CD4-positive, alpha-beta T cell treated with Interleukin-21 for 1 hour (primary cell): ENCODE results near the gene FIGNL2.
"Not testable (repeated sequence)": the region's sequence is repeated elsewhere in the genome, so short reads cannot be mapped to it uniquely, and the experiment has no call there.

Experiments used
- DNase-seq: peaks from one replicate; pipeline ENCODE4 v3.0.0-alpha.2; 2020

Gene FIGNL2

DNA sequence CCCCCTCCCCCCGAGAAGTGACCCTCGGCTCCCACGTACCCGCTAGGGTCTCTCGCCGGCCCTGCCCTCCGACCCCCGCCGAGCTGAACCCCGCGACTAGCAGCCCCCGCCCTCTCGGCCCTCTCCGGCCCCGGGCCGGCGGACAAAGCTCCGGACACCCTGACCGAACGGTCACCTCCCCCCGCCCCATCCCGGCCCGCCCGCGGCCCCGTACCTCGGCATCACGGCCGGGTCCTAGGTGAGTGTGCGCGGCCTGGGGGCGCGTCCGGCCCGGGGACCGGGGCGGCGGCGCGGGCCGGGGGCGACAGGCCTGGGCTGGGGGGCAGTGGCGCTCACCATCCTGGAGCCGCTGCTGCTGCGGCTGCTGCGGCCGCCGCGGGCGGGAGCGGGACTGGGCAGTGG lies at the start of gene FIGNL2:
FIGNL2 (minus strand) TSS at position 393 of the 402 bp plus-strand sequence. CDS start 26,305 bp downstream, outside the sequence.
- no peak for DNase-seq

DNA sequence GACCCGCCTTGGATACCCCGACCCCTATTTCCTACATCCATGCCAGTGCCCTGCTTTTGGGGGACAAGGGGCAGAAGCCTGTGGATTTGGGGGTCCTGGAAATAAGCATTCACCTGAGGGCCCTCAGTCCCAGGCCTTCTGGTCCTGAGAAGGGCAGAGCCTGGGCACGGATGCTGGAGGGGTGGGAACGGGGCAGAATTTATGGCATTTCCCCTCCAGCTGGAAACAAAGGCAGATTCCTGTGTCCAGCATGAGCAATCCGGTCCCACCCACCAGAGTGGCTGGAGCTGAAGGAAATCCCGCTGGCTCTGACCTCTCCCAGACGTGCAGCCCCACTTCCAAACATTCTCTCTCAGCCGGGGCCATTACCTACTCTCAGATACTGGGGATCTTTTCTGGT lies 48.7 kb upstream of the FIGNL2 start:
- no peak for DNase-seq

- DNase-seq = no peak
Measured at GRCh38 chr12:51896236-51896635, 47.7 kb upstream of the FIGNL2 start.

DNA sequence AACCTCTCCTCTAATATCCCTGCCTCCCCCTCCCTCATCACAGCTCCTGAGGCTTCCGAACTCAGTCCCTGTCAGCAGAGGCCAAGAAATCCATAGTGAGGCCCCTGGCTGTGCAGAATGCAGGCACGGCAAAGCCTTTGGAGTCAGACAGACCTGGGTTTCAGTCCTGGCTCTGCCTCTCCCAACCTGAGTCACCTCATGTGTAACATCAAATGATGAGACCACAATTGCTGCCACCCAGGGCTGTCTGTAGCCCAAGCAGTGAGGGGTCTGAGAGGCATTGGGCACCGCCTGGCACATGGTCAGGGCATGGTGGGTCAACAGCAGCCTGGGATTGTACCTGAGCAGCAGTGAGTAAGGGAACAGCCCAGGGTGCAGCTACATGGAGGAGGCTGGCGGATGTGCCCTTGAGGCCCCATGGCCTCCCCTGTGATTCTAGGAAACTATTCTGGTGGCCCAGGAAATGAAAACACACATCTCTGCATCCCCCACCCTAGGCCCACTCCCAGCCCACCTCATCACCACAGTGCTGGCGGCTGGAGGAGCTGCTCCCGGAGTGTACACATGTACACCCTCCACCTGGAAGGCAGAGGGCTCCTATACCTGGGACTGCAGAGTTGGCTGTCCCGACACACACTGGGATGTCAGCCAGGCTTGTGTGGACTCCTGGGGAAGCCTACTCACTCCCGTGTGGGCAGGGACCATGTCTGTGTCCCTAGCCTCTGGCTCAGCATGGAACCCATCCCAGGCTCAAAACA lies 47.0 kb upstream of the FIGNL2 start:
- DNase-seq = no peak

DNA sequence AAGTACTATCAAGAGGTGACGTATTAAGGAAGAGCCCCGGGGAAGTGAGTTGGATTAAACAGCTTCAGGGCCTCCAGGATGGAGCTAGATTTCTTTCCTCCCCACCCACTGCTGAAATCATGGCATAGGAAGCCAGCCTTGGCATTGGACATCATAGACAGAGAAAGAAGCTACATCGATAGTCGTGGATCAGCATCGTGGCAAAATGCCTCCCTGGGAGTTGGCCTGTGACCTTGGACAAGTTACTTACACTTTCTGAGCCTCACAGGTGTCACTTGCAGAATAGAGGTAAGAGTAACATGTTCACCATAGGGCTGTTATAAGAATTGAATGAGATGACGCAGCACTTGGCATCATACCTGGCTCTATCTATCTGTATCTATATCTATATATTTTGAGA lies 45.3 kb upstream of the FIGNL2 start:
- DNase-seq = no peak

DNA sequence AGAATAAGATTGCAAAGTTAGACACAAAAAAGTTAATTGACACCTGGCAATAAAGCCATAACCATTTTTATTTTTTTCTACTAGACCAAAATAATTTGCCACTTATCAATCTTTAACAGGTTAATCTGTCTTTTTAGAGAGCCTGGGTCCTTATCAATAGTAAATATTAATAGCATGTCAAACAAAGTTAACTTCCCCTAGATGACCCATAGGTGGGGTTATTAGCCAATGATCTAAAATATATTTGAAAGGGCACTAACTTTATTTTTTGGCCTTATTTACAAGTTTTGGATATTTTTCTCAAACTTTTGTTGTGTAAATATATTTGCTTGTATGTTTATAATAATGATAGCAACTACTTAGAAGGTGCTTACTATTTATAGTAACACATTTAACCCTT lies 43.3 kb upstream of the FIGNL2 start:
- DNase-seq = no peak

DNA sequence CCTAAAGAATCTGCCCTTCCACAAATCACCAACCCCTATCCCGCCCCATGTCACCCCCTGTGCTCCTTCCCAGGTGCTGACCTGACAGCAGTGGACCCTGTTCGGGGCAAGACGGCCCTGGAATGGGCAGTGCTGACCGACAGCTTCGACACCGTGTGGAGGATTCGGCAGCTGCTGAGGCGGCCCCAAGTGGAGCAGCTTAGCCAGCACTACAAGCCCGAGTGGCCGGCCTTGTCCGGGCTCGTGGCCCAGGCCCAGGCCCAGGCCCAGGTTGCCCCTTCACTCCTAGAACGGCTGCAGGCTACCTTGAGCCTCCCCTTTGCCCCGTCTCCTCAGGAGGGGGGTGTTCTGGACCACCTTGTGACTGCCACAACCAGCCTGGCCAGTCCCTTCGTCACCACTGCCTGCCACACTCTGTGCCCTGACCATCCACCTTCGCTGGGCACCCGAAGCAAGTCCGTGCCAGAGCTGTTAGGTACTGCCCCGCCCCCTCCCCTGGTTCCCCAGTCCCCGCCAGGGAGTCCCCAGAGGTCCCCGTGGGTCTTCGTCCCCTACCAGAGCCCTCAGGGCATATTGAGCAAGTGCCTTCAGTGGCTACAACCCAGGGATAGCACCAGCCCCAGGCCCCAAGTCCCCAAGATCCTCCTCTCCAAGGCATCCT lies 42.1 kb upstream of the FIGNL2 start:
- no peak for DNase-seq

- DNase-seq = no peak
Measured at GRCh38 chr12:51890133-51890464, 41.6 kb upstream of the FIGNL2 start.

GRCh38 chr12:51889216-51890132 lies 41.0 kb upstream of the FIGNL2 start:
- no peak for DNase-seq

GRCh38 chr12:51888316-51889215 lies 40.0 kb upstream of the FIGNL2 start:
- DNase-seq = no peak

- no peak for DNase-seq
Measured at GRCh38 chr12:51887476-51888315, 39.2 kb upstream of the FIGNL2 start, which contains the start of gene ANKRD33. Gene ANKRD33, plus strand, starts transcription at chr12:51888103. Its CDS starts 84 bp downstream, at chr12:51888187.

GRCh38 chr12:51886021-51886710 lies 37.6 kb upstream of the FIGNL2 start:
- DNase-seq = peak; percentile 54

DNA sequence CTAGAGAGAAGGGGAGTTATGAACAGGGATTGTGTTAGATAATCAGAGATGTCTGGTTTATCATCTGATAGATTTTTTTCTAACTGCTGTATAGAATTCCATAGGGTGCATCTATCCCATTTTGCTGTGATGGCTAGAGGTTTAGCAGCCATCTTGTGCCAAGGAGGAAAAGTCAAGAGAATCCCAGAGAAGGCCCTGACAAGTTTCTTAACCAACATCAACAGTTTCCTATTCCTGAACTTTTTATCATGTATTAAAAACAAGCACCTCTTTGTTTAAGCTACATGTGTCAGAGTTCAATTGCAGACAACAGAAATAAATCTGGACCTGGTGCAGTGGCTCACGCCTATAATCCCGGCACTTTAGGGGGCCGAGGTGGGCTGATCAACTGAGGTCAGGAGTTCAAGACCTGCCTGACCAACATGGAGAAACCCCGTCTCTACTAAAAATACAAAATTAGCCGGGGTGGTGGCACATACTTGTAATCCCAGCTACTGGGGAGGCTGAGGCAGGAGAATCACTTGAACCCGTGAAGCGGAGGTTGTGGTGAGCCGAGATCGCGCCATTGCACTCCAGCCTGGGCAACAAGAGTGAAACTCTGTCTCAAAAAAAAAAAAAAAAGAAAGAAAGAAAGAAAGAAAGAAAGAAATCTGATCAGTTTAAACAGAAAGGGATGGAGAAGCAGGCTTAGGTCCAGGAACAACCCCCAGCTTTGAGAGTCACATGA lies 36.9 kb upstream of the FIGNL2 start:
- not testable (repeated sequence) for DNase-seq

DNA sequence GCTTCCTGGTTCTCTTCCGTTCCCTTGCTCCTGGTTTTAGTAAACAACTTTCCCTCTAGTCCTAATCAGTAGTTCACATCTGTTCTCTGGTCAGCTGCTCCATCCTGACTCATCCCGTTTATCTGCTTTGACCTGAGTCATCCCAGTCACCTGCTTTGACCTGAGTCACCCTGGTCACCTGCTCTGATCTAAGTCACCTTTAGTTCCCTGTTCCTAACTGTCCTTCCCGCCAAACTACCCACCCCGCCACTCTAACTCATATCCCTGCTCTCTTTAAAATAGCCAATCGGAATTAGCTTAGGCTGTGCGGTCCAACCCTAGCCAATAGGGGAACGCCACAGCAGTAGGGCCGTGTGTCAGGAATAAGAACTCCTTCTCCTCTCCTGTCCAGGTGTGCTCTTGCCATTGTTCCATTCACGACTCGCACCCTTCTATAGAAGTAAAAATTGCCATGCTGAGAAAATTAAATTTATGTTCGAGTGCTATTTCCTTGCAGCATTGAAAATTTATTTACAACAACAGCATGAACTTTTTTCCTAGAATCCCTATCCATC lies 36.2 kb upstream of the FIGNL2 start:
- no peak for DNase-seq

GRCh38 chr12:51883998-51884675 lies 35.6 kb upstream of the FIGNL2 start:
- no peak for DNase-seq

DNA sequence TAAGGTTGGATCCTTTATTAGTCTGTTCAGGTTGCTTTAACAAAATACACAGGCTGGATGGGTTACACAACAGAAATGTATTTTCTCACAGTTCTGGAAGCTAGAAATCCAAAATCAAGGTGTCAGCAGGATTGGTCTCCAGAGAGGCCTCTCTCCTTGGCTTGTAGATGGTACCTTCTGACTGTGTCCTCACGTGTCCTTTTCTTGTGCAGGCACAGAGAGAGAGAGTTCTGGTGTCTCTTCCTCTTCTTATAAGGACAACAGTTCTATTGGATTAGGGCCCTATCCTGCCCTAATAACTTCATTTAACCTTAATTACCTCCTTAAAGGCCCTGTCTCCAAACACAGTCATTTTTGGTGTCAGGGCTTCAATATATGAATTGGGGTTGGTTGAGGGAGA lies 34.8 kb upstream of the FIGNL2 start:
- no peak for DNase-seq

GRCh38 chr12:51879102-51879501 lies 30.6 kb upstream of the FIGNL2 start:
- no peak for DNase-seq

DNA sequence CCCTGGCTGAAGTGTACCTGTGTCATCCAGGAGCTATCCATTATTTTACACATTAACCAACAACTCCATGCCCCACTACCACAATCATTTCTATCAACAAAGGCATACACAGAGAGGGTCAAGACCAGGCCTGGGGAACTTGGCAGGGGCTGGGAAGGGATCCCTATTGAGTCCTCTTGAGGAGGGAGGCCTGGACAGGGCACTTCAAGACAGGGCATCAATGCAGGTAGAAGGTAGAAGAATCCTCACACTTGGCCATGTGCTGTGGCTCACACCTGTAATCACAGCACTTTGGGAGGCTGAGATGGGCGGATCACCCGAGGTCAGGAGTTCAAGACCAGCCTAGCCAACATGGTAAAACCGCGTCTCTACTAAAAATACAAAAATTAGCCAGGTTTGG lies 26.0 kb upstream of the FIGNL2 start:
- DNase-seq = no peak

- DNase-seq = no peak
Measured at GRCh38 chr12:51874000-51874399, 25.5 kb upstream of the FIGNL2 start.
